Measurements from ENCODE around the gene LAMTOR4. TPM values are rescaled to one million over a fixed set of nuclear protein-coding genes. Genes with fewer than 3 reads are reported as not detected.

Gene LAMTOR4
- total and polyA plus RNA-seq, 3 experiments from 2014 or later, result 125 to 386 (median 130) TPM

DNA sequence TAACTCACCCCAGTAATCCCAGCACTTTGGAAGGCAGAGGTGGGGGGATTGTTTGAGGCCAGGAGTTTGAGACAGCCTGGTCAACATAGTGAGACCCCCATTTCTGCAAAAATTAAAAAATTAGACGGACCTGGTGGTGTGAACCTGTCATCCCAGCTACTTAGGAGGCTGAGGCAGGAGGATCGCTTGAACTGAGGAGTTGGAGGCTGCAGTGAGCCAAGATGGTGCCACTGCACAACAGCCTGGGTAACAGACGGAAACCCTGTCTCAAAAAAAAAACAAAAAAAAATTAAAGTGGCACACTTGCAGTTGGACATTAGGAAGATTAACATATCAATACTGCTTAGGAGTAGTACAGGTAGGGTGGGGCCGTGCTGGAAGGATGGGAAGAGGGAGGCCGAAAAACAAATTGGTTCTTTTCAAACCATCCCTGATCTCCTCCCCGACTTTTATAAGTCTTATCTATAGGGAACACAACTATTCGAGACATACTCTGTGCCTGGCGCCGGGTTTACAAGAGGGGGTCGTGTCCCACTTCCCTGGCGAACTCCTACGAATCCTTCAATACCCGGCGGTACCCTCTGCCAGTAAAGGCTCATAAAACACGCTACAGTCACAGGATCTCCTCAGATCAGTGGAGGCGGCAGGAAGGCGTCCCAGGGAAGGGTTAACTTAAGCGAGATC, 30.2 kb upstream of the LAMTOR4 start:
- H3K9me3 Mint-ChIP-seq, result no peaks in the 10 kb centered on the region
- H3K27me3 Mint-ChIP-seq, result no peaks in the 10 kb centered on the region
- peak overlapping the region; percentile 95 to 99 (median 97) for H3K4me3 Mint-ChIP-seq
- peaks cover 0 to 43% (median 4%) of the 10 kb centered on the region in 3 donors for H3K36me3 Mint-ChIP-seq
- peaks cover 24 to 33% (median 30%) of the 10 kb centered on the region in 3 donors for H3K4me1 Mint-ChIP-seq
- Histone ChIP-seq H3K4me1 (ENCODE audit: insufficient read depth, low read length) (peaks cover 17% of the 10 kb centered on the region), H3K9me3 (ENCODE audit: low read length) (no peaks in the 10 kb centered on the region), H3K27ac (ENCODE audit: low read depth, low read length) (peak overlapping the region; percentile 94), H3K27me3 (ENCODE audit: insufficient read depth, low read length, poor library complexity, severe bottlenecking) (no peaks in the 10 kb centered on the region), H3K36me3 (ENCODE audit: insufficient read depth, low read length) (no peaks in the 10 kb centered on the region), H3K4me3 (ENCODE audit: low read length) (peak overlapping the region; percentile 99)
- peak overlapping the region; percentile 96 to 100 (median 99) for H3K27ac Mint-ChIP-seq
- ChIA-PET CTCF (interaction anchor here (1.6 kb wide), 1 partner anchor 13 kb away, joined by 4 read pairs; no protein-coding TSS in a partner anchor), POLR2A (interaction anchor here (0.7 kb wide), 2 partner anchors 18 to 211 kb away, joined by 3 to 6 read pairs; no protein-coding TSS in a partner anchor)
- no peak for DNase-seq

DNA sequence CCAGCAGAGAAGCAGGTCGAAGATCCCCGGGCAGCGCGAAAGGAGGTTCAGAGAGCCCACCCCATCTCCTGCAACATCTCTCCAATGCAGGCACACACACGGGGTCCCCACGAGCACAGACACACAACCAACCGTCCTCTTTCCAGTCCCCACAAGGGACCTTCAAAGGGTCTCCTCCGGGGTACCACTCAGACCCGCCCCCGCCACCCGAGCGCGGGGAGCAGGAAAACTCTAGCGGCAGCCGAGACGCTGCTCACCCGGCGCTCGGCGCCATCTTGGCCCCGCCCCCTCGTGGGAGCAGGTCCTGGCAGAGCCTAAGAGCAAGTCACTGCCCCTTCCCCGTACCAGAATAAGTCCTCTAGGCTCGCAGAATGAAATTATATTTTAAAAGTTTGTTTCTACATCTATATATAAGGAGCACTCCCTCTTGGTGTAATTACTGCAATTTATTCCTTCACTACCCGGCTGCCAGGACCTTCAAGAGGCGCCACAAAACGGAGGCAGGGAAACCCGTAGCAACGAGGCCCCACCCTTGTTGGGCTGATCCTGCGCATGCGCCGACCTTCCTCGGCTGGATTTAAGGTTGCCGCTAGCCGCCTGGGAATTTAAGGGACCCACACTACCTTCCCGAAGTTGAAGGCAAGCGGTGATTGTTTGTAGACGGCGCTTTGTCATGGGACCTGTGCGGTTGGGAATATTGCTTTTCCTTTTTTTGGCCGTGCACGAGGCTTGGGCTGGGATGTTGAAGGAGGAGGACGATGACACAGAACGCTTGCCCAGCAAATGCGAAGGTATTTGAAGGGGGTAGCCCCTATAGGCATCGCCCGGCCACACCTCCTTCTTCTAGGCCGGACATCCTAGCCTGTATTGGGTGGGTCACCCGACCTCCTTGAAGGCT, 29.4 kb upstream of the LAMTOR4 start, which contains the start of the genes CNPY4 and TAF6:
TSS of gene CNPY4 (plus strand) at position 563 of the 898 bp plus-strand sequence. CDS start at position 674, 111 bp downstream.
TSS of gene TAF6 (minus strand) at position 287 of the 898 bp plus-strand sequence. CDS start 5,149 bp downstream, outside the sequence.
- CTCF ChIA-PET, result interaction anchor here (0.9 to 2.1 kb wide), 5 partner anchors 8 to 733 kb away, joined by 3 to 17 read pairs (median 5); partner anchors contain the start of genes AP4M1, MCM7 and SLC12A9
- H3K4me3 Mint-ChIP-seq, result peak within 1 kb of the TSS; percentile 95 to 99 (median 97)
- H3K9me3 ChIP-seq (ENCODE audit: low read length), result no peaks in the 10 kb centered on the region

DNA sequence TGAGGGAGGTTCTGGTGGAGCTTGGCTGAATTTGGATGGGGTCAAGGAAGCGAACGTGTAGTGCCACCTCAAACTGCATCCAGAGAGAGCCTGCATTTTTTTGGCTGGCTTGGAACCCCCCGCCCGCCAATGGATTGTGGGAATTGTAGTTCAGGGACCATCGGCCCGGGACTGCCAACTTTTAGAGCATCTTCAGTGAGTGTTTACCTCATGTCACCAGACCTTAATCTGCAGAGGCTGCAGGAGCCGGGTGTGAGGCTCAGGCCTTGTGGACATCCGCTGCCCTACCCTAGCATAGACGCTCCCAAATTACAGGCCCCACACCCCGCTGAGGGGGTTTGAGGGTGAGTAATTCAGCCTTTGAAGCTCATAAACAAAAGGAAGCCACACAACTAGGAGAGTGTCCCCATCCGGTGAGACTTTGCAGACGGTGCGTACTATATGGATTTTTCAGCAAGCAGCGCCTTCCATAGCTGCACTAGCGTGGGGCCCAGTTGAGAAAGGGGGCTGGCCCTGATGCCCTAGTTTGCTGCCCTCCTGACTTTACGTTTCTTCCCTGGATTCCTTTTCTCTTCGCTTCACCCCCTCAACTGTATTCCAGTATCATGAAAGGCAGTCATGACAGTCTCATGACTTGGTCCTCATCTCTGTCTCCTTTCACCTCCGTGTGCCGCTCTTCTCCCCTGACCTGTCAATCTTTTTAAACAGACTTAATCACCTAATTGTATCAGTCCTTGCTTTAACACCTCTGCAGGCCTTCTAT, 28.6 kb upstream of the LAMTOR4 start:
- Histone ChIP-seq H3K27me3 (ENCODE audit: insufficient read depth, low read length, poor library complexity, severe bottlenecking) (no peaks in the 10 kb centered on the region), H3K9me3 (ENCODE audit: low read length) (no peaks in the 10 kb centered on the region), H3K4me1 (ENCODE audit: insufficient read depth, low read length) (peaks cover 24% of the 10 kb centered on the region), H3K36me3 (ENCODE audit: insufficient read depth, low read length) (no peaks in the 10 kb centered on the region), H3K27ac (ENCODE audit: low read depth, low read length) (peak overlapping the region; percentile 94), H3K4me3 (ENCODE audit: low read length) (peak overlapping the region; percentile 99)
- Mint-ChIP-seq H3K36me3 (peaks cover 0 to 44% (median 7%) of the 10 kb centered on the region in 3 donors), H3K27me3 (no peaks in the 10 kb centered on the region), H3K27ac (peak overlapping the region; percentile 96 to 100 (median 99)), H3K4me1 (peaks cover 31 to 44% (median 41%) of the 10 kb centered on the region in 3 donors), H3K9me3 (no peaks in the 10 kb centered on the region), H3K4me3 (peak overlapping the region; percentile 95 to 99 (median 97))
- DNase-seq, result peak; percentile 58 to 83 (median 71)
- ChIA-PET CTCF (interaction anchor here (0.9 to 2.1 kb wide), 5 partner anchors 9 to 732 kb away, joined by 3 to 17 read pairs (median 5); partner anchors contain the start of genes AP4M1, MCM7 and SLC12A9), POLR2A (interaction anchor here (0.5 to 1.6 kb wide), 9 partner anchors 8 to 980 kb away, joined by 3 to 18 read pairs (median 4); partner anchors contain the start of genes AP4M1, LAMTOR4, MCM7 and ZCWPW1)

More for the DNA sequence above, 29.4 kb upstream of the LAMTOR4 start, which contains the start of the genes CNPY4 and TAF6:
- H3K4me1 Mint-ChIP-seq, result peaks cover 24 to 36% (median 33%) of the 10 kb centered on the region in 3 donors
- Histone ChIP-seq H3K27ac (ENCODE audit: low read depth, low read length) (peak within 1 kb of the TSS; percentile 94), H3K27me3 (ENCODE audit: insufficient read depth, low read length, poor library complexity, severe bottlenecking) (no peaks in the 10 kb centered on the region), H3K4me3 (ENCODE audit: low read length) (peak within 1 kb of the TSS; percentile 99), H3K36me3 (ENCODE audit: insufficient read depth, low read length) (no peaks in the 10 kb centered on the region), H3K4me1 (ENCODE audit: insufficient read depth, low read length) (peaks cover 17% of the 10 kb centered on the region)
- H3K27ac Mint-ChIP-seq, result peak within 1 kb of the TSS; percentile 96 to 100 (median 99)
- no peaks in the 10 kb centered on the region for H3K9me3 Mint-ChIP-seq
- no peaks in the 10 kb centered on the region for H3K27me3 Mint-ChIP-seq
- peak; percentile 93 to 97 (median 94) for DNase-seq
- peaks cover 0 to 41% (median 4%) of the 10 kb centered on the region in 3 donors for H3K36me3 Mint-ChIP-seq
- POLR2A ChIA-PET, result interaction anchor here (0.6 to 1.6 kb wide), 7 partner anchors 9 to 979 kb away, joined by 3 to 18 read pairs (median 5); partner anchors contain the start of genes AP4M1, MCM7 and ZCWPW1

DNA sequence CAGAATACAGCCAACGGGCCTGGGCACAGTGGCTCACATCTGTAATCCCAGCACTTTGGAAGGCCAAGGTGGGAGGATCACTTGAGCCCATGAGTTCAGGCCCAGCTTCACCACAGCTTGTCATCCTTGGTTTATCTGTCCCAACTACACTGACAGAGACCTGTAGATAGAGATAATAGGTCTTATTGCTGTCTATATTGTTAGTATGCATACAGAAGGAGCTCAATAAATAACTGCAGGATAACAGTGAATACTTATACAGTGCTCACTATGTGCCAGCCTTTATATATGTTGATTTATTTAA, 28.0 kb upstream of the LAMTOR4 start:
- no peaks in the 10 kb centered on the region for H3K27me3 Mint-ChIP-seq
- no peak for DNase-seq
- CTCF ChIA-PET, result interaction anchor here (1.2 to 2.1 kb wide), 4 partner anchors 9 to 732 kb away, joined by 3 to 17 read pairs (median 6); partner anchors contain the start of genes AP4M1, MCM7 and SLC12A9
- H3K4me3 ChIP-seq (ENCODE audit: low read length), result peak overlapping the region; percentile 99
- peaks cover 0 to 44% (median 7%) of the 10 kb centered on the region in 3 donors for H3K36me3 Mint-ChIP-seq
- H3K4me1 ChIP-seq (ENCODE audit: insufficient read depth, low read length), result peaks cover 28% of the 10 kb centered on the region
- H3K9me3 ChIP-seq (ENCODE audit: low read length), result no peaks in the 10 kb centered on the region
- H3K36me3 ChIP-seq (ENCODE audit: insufficient read depth, low read length), result no peaks in the 10 kb centered on the region
- H3K4me1 Mint-ChIP-seq, result peaks cover 35 to 49% (median 47%) of the 10 kb centered on the region in 3 donors
- POLR2A ChIA-PET, result interaction anchor here (0.5 to 1.6 kb wide), 7 partner anchors 10 to 450 kb away, joined by 3 to 18 read pairs (median 4); partner anchors contain the start of genes AP4M1, LAMTOR4, MCM7 and ZCWPW1
- H3K27ac Mint-ChIP-seq, result peak overlapping the region; percentile 96 to 100 (median 99)
- H3K27me3 ChIP-seq (ENCODE audit: insufficient read depth, low read length, poor library complexity, severe bottlenecking), result no peaks in the 10 kb centered on the region
- no peaks in the 10 kb centered on the region for H3K9me3 Mint-ChIP-seq
- peak overlapping the region; percentile 95 to 99 (median 97) for H3K4me3 Mint-ChIP-seq
- H3K27ac ChIP-seq (ENCODE audit: low read depth, low read length), result peak overlapping the region; percentile 94

DNA sequence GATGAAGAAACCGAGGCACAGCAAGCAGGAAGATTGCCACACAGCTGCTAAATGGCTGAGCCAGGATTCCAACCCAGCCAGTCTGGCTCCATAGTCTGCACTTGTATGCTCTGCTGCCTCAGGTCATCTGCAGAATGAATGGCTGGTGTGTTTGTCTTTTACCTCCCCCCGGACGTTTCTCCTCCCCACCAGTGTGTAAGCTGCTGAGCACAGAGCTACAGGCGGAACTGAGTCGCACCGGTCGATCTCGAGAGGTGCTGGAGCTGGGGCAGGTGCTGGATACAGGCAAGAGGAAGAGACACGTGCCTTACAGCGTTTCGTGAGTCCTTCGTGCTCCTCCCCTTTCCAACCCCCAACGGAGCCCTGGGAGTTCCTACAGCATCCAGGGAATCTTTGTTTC, 26.7 kb upstream of the LAMTOR4 start:
- H3K27me3 ChIP-seq (ENCODE audit: insufficient read depth, low read length, poor library complexity, severe bottlenecking), result no peaks in the 10 kb centered on the region
- Mint-ChIP-seq H3K4me1 (peaks cover 41 to 60% (median 47%) of the 10 kb centered on the region in 3 donors), H3K4me3 (peak overlapping the region in 1 of 7 donors; percentile 70), H3K27me3 (peaks cover 0 to 2% of the 10 kb centered on the region in 2 donors), H3K36me3 (peaks cover 0 to 48% (median 3%) of the 10 kb centered on the region in 3 donors), H3K27ac (peak overlapping the region in 2 of 8 donors; percentile 63 to 72), H3K9me3 (no peaks in the 10 kb centered on the region)
- H3K9me3 ChIP-seq (ENCODE audit: low read length), result no peaks in the 10 kb centered on the region
- peaks cover 28% of the 10 kb centered on the region for H3K4me1 ChIP-seq (ENCODE audit: insufficient read depth, low read length)
- ChIA-PET POLR2A (interaction anchor here (0.6 kb wide), 1 partner anchor 21 kb away, joined by 3 read pairs; no protein-coding TSS in a partner anchor), CTCF (interaction anchor here (0.8 to 1.2 kb wide), 2 partner anchors 9 to 19 kb away, joined by 3 read pairs; no protein-coding TSS in a partner anchor)
- no peak overlapping the region for H3K27ac ChIP-seq (ENCODE audit: low read depth, low read length)
- no peak overlapping the region for H3K4me3 ChIP-seq (ENCODE audit: low read length)
- no peak for DNase-seq
- H3K36me3 ChIP-seq (ENCODE audit: insufficient read depth, low read length), result no peaks in the 10 kb centered on the region

DNA sequence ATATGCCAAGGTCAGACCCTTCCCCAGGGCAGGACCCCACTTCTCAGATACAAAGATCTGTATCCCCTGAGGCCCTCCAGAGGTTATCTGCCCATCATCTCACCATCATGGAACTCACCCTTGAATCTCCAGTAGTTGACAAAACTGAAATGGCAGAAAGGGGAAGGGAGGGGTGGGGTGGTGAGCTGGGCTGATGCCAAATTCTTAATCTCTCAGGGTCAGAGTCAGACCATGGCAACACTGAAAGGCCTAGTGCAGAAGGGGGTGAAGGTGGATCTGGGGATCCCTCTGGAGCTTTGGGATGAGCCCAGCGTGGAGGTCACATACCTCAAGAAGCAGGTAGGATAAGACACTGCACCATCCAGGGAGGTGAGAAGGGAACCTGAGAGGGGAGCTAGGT, 26.1 kb upstream of the LAMTOR4 start:
- POLR2A ChIA-PET, result no interaction called here
- H3K4me3 ChIP-seq (ENCODE audit: low read length), result no peak overlapping the region
- peak overlapping the region in 3 of 8 donors; percentile 36 to 93 (median 72) for H3K27ac Mint-ChIP-seq
- H3K9me3 ChIP-seq (ENCODE audit: low read length), result no peaks in the 10 kb centered on the region
- peaks cover 42 to 62% (median 47%) of the 10 kb centered on the region in 3 donors for H3K4me1 Mint-ChIP-seq
- no peak for DNase-seq
- peaks cover 0 to 49% (median 3%) of the 10 kb centered on the region in 3 donors for H3K36me3 Mint-ChIP-seq
- peaks cover 0 to 2% of the 10 kb centered on the region in 2 donors for H3K27me3 Mint-ChIP-seq
- H3K27me3 ChIP-seq (ENCODE audit: insufficient read depth, low read length, poor library complexity, severe bottlenecking), result no peaks in the 10 kb centered on the region
- peak overlapping the region in 1 of 7 donors; percentile 70 for H3K4me3 Mint-ChIP-seq
- peaks cover 28% of the 10 kb centered on the region for H3K4me1 ChIP-seq (ENCODE audit: insufficient read depth, low read length)
- H3K27ac ChIP-seq (ENCODE audit: low read depth, low read length), result no peak overlapping the region
- H3K9me3 Mint-ChIP-seq, result no peaks in the 10 kb centered on the region
- no peaks in the 10 kb centered on the region for H3K36me3 ChIP-seq (ENCODE audit: insufficient read depth, low read length)
- CTCF ChIA-PET, result interaction anchor here (0.8 to 1.3 kb wide), 4 partner anchors 8 to 285 kb away, joined by 3 to 4 read pairs (median 3); no protein-coding TSS in a partner anchor

Measured in CD8-positive, alpha-beta memory T cell (primary cell).